Common myeloid progenitor, CD34-positive (primary cell): ENCODE results near the gene DOCK1.
"Not testable (repeated sequence)": the region's sequence is repeated elsewhere in the genome, so short reads cannot be mapped to it uniquely, and the experiment has no call there.

Experiments used
- CTCF ChIA-PET: fragments of 350-600 bp; sonication (Branson Sonifier 250); formaldehyde crosslinking; loops from one replicate; lab custom pipeline; 2021; ENCODE audit warnings: antibody characterized with exemption; lab: Charles Lee
- POLR2A ChIA-PET: fragments of 350-600 bp; sonication (Branson Sonifier 250); formaldehyde crosslinking; loops from one replicate; lab custom pipeline; 2021; ENCODE audit warnings: antibody characterized with exemption; lab: Charles Lee
- DNase-seq, 3 donors: peaks; one replicate each; pipeline versions ENCODE4 v3.0.0 to v3.0.0-alpha.2; 2013
- H3K27ac ChIP-seq, 2 experiments: 1 replicate in 1 of 2; 2 replicates in 1 of 2; pipeline ENCODE4 v1.7.0; 2013; ENCODE audit warnings: inconsistent platforms in 2 of 2, low read length in 2 of 2, mild to moderate bottlenecking in 2 of 2, low read depth in 1 of 2, moderate library complexity in 1 of 2; ENCODE audit not compliant: severe bottlenecking in 2 of 2, insufficient read depth in 1 of 2, poor library complexity in 1 of 2
- H3K27me3 ChIP-seq, 5 experiments: replicated peaks in 2 of 5; 1 replicate in 3 of 5; 2 replicates in 2 of 5; pipeline versions ENCODE4 v1.6.1 to v1.7.0; 2013; ENCODE audit warnings: low read length in 4 of 5, mild to moderate bottlenecking in 2 of 5, moderate library complexity in 2 of 5, inconsistent platforms in 1 of 5; ENCODE audit not compliant: insufficient read depth in 5 of 5, control insufficient read depth in 4 of 5
- H3K36me3 ChIP-seq, 4 experiments: 1 replicate in 2 of 4; 2 replicates in 2 of 4; pipeline versions ENCODE4 v1.6.1 to v1.7.0; 2013; ENCODE audit warnings: low read length in 3 of 4, control low read depth in 1 of 4, mild to moderate bottlenecking in 1 of 4; ENCODE audit not compliant: control insufficient read depth in 4 of 4, insufficient read depth in 4 of 4
- H3K4me1 ChIP-seq, 4 experiments: 1 replicate in 3 of 4; 2 replicates in 1 of 4; pipeline versions ENCODE4 v1.6.1 to v1.7.1; 2013; ENCODE audit warnings: low read length in 3 of 4, mild to moderate bottlenecking in 3 of 4, control low read depth in 1 of 4, inconsistent platforms in 1 of 4, moderate library complexity in 1 of 4; ENCODE audit not compliant: control insufficient read depth in 4 of 4, insufficient read depth in 4 of 4; ENCODE audit errors: control extremely low read depth in 1 of 4
- H3K4me3 ChIP-seq, 7 experiments: 1 replicate in 4 of 7; 2 replicates in 3 of 7; pipeline versions ENCODE4 v1.5.1 to v1.7.0; 2013; ENCODE audit warnings: mild to moderate bottlenecking in 7 of 7, low read length in 6 of 7, moderate library complexity in 6 of 7, inconsistent platforms in 2 of 7, low read depth in 2 of 7, control low read depth in 1 of 7; ENCODE audit not compliant: insufficient read depth in 4 of 7, control insufficient read depth in 1 of 7; ENCODE audit errors: extremely low read depth in 1 of 7
- H3K9me3 ChIP-seq, 5 experiments: 1 replicate in 4 of 5; 2 replicates in 1 of 5; pipeline versions ENCODE4 v1.6.1 to v1.7.1; 2013; ENCODE audit warnings: low read length in 4 of 5, mild to moderate bottlenecking in 2 of 5, inconsistent platforms in 1 of 5, low read depth in 1 of 5, moderate library complexity in 1 of 5; ENCODE audit not compliant: control insufficient read depth in 4 of 5, insufficient read depth in 2 of 5; ENCODE audit errors: control extremely low read depth in 1 of 5
- WGBS: methylation state at CpG from one replicate; pipeline ENCODE4 v1.1.5; 2013; ENCODE audit not compliant: insufficient coverage; 5-methylcytosine and 5-hydroxymethylcytosine counted together

DOCK1 gene

GRCh38 chr10:127308031-127308430 lies 402.8 kb downstream of the DOCK1 start:
- WGBS: 90% methylated on average over 5 of the region's 5 CpGs
- ChIA-PET CTCF (interaction anchor here (1.3 kb wide), 1 partner anchor 9 kb away, joined by 3 read pairs; no protein-coding TSS in a partner anchor), POLR2A (no interaction called here)
- DNase-seq: no peak
- Histone ChIP-seq H3K4me3 (no peak overlapping the region), H3K4me1 (no peaks in the 10 kb centered on the region), H3K27ac (no peak overlapping the region), H3K9me3 (no peaks in the 10 kb centered on the region), H3K36me3 (no peaks in the 10 kb centered on the region), H3K27me3 (no peaks in the 10 kb centered on the region)

GRCh38 chr10:127309619-127310018 lies 404.4 kb downstream of the DOCK1 start:
- H3K9me3 ChIP-seq, H3K36me3 ChIP-seq, H3K27ac ChIP-seq, H3K4me1 ChIP-seq, CTCF ChIA-PET, H3K4me3 ChIP-seq, POLR2A ChIA-PET, H3K27me3 ChIP-seq, DNase-seq: not testable (repeated sequence)
- WGBS: no CpG with 5 or more reads among the region's 2 CpGs

DNA sequence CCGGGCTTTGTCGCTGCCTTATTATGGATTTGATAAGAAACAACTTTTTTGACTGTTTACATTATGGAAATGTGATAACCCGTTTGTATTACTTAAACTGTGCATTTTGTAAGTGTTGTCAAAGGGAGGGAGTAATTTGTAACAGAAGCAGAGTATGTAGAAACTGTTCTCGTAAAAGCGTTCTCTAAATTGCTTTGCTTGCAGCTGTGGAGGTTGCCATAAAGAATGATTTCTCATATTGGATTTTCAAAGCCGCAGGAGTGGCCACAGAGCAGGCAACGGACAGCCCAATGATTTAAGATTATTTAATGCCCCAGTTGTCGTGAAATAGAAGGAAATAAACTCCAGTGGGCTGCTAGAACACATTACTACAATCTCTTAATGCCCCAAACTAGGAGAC lies 405.2 kb downstream of the DOCK1 start:
- H3K9me3 ChIP-seq: no peaks in the 10 kb centered on the region
- no peaks in the 10 kb centered on the region for H3K4me1 ChIP-seq
- H3K4me3 ChIP-seq: no peak overlapping the region
- no peak overlapping the region for H3K27ac ChIP-seq
- 97% methylated on average over 6 of the region's 8 CpGs for WGBS
- POLR2A ChIA-PET: no interaction called here
- no peaks in the 10 kb centered on the region for H3K36me3 ChIP-seq
- CTCF ChIA-PET: no interaction called here
- DNase-seq: no peak
- no peaks in the 10 kb centered on the region for H3K27me3 ChIP-seq

- H3K9me3 ChIP-seq: no peaks in the 10 kb centered on the region
- H3K4me3 ChIP-seq: no peak overlapping the region
- H3K36me3 ChIP-seq: no peaks in the 10 kb centered on the region
- CTCF ChIA-PET: no interaction called here
- POLR2A ChIA-PET: no interaction called here
- DNase-seq: no peak
- WGBS: 100% methylated on average over 3 of the region's 3 CpGs
- no peaks in the 10 kb centered on the region for H3K4me1 ChIP-seq
- no peaks in the 10 kb centered on the region for H3K27me3 ChIP-seq
- no peak overlapping the region for H3K27ac ChIP-seq
These were observed 405.7 kb downstream of the DOCK1 start for GRCh38 chr10:127310923-127311322.

DNA sequence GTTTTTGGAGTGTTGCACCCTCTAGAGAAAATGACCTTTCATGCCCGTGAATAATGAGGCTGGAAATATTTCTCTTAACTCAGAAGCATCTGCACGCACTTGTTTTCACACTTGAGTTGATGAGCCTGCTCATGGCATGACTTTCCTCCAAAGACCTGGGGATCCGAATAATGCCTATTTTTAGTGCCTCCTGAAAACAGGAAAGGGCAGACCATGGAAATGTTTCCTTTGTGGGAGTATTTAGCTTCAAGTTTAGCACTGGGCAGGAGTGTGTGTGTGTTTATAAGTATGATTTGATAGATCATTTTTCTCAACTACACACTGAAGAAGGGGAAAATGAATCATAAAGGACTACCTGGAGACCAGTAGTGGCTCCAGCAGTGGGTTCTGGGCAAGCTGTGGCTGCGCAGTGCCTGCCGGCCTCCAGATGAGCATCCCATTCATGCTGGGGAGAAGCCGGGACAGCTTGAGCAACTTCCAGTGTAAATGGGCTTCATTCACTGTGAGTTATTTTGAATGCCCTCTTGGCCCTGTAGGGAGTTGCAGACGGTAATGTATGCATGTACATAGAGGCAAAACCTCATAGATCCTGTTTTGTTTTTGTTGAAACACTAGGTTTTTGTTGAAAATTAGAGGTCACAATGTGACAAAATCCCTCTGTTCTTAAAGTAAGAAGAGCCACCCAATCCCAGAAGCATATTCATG lies 408.9 kb downstream of the DOCK1 start:
- Histone ChIP-seq H3K4me1 (no peaks in the 10 kb centered on the region), H3K36me3 (no peaks in the 10 kb centered on the region), H3K27me3 (no peaks in the 10 kb centered on the region), H3K27ac (no peak overlapping the region), H3K4me3 (no peak overlapping the region), H3K9me3 (no peaks in the 10 kb centered on the region)
- DNase-seq: no peak
- ChIA-PET CTCF (interaction anchor here (1.6 kb wide), 1 partner anchor 11 kb away, joined by 3 read pairs; no protein-coding TSS in a partner anchor), POLR2A (no interaction called here)
- 94% methylated on average over 5 of the region's 7 CpGs for WGBS

DNA sequence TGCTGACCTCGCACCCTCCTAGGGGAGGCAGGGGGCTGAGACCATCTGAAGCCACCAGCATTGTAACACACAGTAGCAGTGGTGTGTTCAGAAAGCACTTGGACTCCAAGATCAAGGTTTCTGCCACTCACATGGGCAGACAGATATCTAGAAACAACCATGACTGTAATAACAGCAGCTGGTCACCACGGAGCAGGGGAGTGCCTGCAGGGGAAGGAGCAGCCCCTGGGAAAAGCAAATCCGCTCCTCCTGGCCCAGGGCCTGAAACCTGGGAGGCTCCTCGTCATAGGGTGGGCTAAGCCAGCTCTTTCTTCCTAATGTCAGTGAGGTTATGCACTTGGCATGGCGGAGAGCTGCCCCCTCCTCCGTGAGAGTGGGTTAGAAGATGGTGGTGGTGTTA lies 409.6 kb downstream of the DOCK1 start:
- Histone ChIP-seq H3K9me3 (no peaks in the 10 kb centered on the region), H3K4me1 (no peaks in the 10 kb centered on the region), H3K27me3 (no peaks in the 10 kb centered on the region), H3K4me3 (no peak overlapping the region), H3K36me3 (no peaks in the 10 kb centered on the region), H3K27ac (no peak overlapping the region)
- whole genome bisulfite sequencing: 93% methylated on average over 3 of the region's 6 CpGs
- CTCF ChIA-PET: interaction anchor here (1.6 kb wide), 1 partner anchor 10 kb away, joined by 3 read pairs; no protein-coding TSS in a partner anchor
- no peak for DNase-seq
- POLR2A ChIA-PET: no interaction called here

- Histone ChIP-seq H3K27me3 (no peaks in the 10 kb centered on the region), H3K27ac (no peak overlapping the region), H3K4me1 (no peaks in the 10 kb centered on the region), H3K4me3 (no peak overlapping the region), H3K9me3 (no peaks in the 10 kb centered on the region), H3K36me3 (no peaks in the 10 kb centered on the region)
- CTCF ChIA-PET: no interaction called here
- WGBS: 93% methylated on average over 3 of the region's 5 CpGs
- no peak for DNase-seq
- POLR2A ChIA-PET: no interaction called here
These were observed 410.7 kb downstream of the DOCK1 start for GRCh38 chr10:127315888-127316287.
